ENCODE measurements around the gene WNT11.

WNT11 gene

DNA sequence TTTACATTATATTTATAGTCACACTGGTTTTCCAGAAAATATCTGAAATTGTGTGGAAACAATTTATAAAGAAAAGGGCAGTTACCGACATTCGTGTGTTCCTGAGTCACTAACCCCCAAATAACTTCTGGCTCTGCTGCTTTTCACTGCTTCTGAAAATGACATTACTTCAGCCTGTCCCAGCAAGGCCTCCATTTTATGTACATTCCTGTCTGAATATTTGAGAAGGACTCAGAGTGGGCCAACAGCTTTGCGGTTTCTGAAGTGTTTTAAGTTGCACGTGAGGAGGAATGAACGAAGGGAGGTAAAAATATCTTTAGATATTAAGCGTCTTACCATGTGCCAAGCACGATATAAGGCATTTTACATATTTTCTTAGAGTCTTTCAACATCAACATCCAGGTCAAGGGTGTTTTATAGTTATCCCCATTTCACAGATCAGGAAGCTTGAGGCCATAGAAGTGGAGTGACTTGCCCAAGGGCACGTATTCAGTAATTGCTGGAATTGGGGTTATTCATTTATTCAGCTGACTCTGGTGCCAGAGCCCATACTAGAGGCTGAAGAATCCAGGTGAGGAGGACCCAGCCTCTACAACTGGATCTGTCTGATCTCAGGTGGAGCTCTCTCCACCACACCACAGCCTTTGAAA is 30.8 kb upstream of the WNT11 start:
- DNase-seq, result no peak

DNA sequence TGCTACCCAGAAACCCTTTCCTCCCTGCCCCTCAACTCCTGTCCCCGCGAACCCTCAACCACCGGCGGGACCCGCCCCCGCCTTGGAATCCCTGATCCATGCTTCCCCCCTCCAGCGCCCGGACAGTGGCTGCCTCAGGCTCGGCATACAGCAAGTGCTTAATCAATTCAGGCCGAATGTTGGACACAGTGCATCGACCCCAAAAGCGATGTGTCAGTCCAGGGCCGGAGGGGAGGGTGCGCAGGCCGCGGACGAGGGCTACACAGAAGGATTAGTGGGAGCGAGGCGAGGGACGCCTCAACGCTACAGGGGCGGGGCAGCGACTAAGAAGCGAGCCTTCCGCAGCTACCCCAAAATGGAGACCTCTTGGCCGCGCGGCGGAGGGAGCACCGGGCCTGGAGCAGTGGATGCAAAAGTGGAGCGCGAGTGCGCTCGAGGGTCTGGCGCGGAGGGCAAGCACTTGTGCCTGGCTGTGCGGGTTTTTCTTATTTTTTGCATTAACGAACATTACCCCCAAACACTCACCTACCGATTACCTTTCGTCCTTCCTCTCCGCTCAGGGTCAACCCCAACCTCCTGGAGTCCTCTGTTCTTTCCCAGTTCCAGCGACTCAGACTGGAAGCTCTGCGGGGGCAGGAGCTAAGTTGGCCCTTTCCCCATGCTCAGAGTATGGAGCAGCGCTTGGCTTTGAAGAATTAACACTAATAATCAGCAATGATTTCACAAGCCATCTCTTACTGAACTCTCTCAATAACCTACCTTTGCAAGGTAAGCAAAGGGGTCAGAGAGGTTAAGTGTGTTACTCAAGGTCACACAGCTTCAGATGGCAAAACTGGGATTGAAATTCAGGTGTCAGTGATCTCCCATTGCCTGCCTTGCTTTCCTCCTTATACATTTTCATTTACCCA is 30.0 kb upstream of the WNT11 start:
- no peak for DNase-seq

DNA sequence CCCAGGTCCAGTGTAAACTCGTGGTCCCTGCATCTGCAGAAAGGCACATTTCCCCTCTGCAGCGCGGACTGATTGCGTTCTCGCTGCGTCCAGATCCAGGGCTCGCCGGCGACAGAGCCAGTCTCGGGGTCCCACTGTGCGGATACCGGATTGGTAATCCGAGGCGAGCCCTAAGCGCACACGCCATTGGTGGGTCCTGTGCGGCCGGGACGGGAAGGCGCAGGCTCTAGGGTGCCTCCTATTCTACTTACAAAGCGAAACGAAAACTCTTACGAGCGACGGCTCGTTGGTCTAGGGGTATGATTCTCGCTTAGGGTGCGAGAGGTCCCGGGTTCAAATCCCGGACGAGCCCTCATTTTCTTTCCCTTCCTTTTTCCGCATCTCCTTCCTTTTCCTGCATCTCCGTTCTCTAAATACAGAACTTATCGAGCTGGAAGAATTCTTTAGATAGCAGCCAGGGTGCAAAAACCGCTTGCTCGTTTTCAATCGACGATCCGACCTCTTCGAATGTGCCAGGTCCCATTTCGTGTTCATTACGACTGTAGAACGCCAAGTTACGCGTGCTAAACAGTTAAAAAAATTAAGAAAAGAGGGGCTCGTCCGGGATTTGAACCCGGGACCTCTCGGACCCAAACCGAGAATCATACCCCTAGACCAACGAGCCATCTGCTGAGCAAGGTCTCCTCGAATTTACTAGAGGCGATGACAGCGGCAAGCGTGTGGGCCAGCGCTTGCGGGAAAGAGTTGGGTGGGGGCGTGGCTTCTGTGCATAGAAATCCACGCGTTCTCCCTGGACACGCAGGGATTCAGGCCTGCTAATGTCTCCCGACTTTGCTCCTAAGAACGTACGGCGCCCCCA is 29.2 kb upstream of the WNT11 start:
- DNase-seq, result peak; percentile 77

DNA sequence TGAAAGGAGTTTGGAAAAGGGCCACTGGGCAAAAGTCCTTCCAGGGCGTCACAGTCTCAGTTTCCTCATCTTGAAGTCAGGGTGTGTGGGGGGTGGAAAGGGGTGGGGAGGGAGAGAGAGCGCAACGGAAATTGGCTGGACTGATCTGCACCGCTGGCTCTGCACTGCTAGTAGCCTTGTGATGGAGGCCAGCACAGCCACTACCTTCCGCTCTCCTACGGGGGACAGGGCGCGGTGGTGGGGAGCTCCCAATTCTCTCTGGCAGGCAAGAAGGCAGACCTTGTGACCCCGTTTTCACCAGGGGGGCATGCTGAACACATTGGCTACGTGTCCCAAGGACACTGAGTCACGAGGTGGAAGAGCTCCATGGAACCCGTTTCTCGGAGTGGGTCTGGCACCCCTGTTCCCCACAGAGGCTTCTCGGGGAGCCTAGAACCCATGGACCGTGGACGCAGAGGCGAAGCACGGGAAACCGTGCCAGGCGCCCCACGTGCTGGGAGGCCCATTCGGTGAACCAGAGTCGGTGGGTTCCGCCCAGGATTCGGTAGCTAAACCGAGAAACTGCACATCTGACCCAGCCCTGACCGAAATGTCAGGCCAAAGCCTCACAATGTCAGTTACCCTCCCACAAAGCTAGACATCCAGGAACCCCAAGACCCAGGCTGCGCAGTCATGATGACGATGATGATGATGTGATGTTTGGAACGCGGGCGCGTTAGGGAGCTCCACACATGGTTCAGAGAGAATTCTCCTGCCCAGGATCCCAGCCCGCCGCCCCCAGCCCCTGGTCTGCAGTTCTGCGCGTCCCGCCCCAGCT is 28.3 kb upstream of the WNT11 start:
- no peak for DNase-seq

DNA sequence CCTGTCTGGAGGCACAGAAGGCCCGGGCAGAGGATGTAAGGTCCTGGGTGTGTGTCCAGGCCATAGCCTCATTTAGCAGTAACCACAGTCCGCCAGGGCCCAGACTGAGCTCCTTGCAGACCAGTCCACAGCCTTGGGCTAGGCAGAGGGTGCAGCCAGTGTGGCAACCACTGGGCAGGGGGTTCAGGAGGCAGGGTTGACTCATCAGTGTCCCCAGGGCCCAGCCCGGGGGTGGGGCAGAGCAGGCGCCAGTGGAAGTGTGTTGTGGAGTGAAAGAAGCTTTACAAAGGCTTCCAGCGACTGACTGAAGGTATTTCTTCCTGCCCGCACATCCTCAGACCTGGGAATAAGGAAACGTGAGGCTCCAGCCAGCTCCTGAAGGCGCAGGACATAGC is 27.7 kb upstream of the WNT11 start:
- DNase-seq, result no peak

DNA sequence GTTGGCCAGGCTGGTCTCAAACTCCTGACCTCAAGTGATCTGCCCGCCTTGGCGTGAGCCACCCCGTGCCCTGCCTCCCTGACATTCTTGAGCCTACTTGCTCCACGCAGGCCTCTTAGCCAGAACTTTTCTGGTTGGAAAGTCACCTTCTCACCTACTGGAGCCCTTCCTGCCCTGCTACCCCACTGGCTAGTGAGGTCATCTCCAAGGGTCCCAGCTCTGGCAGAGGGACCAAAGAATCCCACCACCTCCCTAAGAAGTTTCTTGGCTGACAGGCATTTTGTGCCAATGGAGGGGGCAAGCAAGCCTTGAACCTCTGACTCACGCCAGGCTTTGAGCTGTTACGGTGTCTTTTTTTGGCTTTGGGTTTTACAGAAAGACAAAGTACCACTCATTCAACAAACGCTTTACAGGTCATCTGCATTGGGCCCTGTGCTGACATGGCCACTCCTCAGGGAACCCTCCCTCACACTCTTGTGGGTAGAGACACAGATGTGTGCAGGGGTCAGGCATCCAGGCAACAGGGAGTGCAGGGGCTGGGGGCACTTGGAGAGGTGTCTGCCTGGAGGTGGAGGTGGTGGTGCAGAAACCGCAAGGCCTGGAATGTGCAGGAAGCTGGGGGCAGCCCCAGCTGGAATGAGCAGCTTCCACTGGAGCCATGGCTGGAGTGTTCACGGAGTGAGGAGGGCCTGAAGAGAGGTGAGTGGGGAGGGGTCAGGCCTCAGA is 27.1 kb upstream of the WNT11 start:
- DNase-seq, result no peak

DNA sequence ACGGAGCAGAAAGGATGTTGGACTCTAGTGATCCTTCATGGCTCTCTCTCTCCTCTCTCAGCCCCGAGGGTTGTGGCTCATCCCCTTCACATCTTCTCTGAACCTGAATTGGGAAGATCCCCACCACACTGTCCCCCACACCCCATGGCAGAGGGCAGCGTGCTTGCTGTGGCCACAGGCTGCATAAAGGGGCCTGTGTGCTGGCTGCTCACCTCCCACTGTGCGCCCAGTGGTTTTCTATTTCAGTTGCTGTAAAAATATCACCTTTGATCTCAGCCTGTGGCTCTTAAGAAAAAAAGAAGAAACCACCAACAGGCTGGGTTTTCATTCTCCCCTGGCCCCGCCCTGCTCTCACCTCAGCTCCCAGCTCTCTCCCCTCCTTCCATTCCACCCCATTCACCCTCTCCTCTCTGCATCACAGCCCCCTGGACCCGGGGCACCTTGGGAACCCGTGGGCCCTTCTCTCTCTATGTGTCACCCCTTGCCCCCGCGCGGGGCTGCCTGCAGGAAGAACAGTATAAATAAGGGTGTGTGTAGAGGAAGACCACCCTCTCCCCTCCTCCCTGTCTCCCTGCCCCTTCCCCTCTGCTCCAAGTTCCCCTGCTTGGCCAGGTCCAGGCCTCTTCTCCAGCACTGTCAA is 25.8 kb upstream of the WNT11 start:
- DNase-seq, result no peak

DNA sequence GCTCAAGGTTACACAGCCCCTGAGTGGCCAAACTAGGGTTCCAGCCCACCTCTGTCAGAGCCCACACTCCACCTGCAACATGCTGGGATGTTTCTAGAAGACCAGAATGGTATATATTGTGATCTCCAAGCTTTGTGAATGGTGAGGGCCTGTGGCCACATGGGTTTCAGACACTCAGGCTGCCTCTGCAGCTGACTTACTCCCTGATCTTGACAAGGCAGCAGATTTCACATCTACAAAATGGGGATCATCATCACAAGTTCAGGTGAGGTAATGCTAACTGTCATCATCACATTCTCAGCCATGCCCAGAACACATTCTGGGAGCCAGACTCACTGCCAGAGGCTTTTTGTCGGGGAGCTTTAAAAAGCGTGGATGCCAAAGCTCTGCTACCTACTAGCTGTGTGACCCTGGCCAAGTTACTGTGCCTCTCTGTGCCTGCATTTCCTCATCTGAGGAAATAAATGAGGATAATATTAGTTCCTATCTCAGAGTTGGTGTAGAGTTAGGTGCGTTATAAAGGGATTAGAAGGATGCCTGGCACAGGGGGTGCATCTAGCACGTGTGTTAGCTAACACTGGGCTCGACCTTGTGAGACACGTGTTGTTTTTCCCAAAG is 24.9 kb upstream of the WNT11 start:
- DNase-seq, result no peak

DNA sequence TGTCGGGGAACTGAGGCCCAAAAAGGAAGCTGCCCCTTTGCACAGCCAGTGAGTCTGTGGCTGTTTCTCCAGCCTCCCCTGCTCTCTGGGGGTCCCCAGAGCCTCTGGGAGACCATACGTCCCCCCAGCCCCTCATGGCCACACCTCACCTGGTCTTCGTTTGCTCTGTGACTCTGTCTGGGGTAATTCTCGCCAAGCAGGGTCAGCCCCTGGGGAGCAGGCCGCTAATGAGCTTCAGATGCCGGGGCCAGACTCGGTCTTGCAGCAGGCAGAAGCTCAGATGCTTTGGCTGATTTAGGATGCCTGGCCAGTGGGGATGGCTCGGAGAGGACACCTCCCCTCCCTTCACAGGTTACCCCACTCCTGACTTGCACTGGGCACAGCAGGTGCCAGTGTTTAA is 24.1 kb upstream of the WNT11 start:
- DNase-seq, result no peak

DNA sequence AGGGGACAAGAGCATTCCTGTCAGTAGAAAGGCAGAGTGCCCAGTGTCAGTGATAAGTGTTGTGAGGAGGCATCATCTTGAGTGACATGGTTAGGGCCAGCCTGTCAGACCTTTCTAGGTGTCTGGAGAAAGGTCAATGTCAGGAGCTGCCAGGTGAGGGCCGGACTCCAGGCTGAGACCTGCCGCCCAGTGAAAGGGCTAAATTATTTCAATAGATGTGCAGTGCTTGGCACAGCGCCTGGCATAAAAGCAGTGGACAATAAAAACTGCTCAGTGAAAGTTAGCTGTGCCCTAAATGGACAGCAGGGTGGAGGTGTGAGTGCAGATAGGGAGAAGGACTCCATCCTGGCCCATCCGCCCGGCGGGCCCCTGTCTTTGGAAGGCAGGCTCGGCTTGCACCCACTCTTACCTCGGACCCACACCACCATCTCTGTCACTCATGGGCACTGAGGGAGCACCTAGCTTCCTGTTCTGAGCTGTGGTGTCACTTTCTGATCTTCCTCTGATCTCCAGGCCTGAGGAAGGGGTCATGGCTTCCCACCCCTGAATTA is 23.5 kb upstream of the WNT11 start:
- no peak for DNase-seq

DNA sequence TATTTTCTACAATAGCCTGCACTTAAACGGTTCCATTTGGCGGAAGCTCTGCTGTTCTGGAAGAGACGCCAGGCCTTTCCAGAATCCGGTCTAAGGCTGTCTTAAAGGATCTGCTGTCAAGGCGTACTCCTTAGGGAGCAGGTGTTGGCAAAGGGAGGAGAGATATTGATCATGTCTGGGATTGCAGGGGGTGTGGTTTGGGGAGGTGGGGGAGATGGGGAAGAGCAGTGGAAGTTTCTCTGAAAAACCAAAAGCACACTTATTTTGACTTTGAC is 22.5 kb upstream of the WNT11 start:
- no peak for DNase-seq

DNA sequence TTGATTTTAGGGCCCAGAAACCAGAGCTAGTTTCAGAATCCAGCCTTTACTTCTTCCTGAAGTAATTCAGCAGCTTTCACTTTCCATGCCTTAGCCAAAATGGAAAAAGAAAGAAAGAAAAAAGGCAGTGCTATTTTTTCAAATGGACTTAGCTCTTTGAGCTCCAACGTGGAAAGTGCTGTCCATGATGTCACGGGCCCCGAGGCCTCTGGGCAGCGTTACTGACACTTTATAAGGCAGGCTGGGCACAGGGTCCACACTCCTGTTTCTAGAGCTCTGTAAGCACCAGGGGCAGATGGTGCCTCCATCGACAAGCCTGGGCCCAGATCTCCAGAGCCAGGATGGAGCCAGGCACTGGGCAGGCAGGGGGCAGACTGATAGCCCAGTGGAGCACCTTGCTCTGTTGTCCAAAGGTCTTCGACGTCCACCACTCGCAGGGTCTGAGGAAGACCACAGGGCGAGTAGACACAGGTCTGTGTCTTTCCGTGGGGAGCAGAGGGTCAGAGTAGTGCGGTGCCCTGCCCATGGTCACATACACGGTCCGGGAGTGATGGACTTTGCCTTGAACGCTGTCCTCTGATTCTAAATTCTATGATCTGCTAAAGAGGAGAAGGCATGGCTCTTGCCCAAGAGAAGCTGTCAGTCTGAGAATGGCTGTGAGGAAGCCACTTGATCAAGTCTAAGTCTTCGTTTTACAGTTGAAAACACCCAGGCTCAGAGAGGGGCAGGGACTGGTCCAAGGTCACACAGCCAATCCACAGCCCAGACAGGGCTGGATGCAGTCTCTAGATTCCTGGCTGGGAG is 22.0 kb upstream of the WNT11 start:
- DNase-seq, result no peak

DNA sequence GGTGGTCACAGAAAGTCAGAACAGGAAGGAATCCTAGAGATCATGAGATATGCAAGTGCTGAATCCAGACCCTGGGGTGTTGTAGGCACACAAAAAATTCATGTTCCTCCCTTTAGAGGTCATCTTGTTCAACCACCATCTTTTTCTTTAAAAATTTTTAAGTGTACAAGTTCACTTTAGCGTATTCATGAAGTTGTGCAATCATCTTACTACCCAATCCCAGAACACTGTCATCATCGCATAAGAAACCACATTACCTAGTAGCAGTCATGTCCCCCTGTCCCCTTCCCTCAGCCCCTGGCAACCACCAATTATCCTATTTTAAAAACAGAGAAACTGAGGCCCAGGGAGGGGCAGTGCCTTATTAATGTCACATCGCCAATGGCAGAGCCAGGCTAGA is 20.3 kb upstream of the WNT11 start:
- DNase-seq, result no peak

DNA sequence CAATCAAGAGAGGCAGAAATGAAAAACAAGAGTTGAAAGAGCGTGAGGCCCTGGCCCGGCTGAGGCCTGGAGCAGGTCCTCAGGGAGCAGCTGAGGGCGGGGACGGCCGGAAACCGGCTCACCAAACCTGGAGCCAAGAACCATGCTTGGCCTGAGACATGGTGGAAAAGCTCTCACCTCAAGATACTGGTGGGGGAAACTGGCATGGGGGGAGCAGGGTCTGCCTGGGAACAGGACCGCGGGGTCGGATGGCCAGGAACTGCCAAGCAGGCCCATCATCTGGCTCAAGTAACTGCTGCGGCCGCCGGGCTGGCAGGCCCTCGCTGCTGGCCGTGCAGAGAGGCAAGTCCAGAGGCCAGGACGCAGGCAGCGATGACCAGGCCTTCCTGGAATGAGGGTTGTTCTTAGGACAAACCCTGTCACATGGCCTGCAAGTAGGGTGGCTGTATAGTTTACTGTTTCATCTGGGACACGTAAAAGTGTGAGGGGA is 18.9 kb upstream of the WNT11 start:
- DNase-seq, result no peak

DNA sequence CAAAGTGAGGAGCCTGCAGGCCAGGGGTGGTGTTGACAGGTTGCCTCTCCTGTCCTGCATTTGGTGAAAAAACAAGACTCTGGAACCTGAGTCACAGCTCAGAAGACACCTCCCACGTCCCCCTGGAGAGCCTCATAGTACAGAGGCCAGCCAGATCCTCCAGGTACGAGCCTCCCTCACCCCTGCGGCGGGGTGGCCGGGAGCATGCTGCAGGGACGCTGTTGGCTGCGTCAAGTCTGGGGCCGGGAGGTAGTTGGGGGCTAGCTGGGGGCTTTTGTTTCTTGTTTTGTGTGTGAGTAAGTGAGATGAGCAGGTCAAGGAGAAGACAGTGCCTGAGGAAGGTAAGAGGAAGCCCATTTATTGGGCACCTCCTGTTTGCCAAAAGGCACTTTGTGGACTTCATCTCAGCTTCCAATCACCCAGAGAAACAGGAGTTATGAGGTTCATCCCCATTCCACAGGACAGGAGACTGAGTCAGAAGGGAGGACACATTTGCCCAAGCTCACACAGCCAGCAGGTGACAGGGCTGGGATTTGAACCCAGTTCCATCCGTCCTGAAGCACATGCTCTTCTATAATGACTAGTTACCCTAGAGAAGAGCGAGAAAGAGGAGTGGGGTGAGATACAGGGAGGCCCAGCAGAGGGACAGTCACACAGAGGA is 18.3 kb upstream of the WNT11 start:
- no peak for DNase-seq

DNA sequence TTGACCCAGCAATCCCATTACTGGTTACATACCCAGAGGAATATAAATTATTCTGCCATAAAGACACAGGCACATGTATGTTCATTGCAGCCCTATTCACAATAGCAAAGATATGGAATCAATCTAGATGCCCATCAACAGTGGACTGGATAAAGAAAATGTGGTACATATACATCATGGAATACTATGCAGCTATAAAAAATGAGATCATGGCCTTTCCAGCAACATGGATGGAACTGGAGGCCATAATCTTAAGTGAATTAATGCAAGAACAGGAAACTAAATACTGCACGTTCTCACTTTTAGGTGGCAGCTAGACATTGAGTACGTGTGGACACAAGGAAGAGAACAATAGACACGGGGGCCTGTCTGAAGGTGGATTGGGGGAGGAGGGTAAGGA is 15.1 kb upstream of the WNT11 start:
- DNase-seq, result no peak

DNA sequence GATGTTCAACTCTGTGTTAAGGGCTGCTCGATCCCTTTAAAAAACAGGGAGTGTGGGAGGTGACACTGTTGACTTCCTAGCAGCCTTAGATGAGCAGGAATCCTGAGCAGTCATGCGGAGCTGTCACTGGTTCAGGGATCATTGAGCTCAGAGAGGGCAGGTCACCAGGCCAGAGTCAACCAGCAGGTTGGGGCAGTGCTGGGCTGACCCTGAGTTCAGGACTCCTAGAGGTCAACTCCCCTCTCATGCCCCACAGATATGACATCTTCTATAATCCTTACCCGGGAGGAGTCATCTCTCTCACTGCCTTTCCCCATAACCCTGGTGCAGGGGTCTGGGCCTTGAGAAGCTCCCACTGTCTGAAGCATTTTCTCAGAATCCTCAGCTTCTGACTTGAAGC is 12.9 kb upstream of the WNT11 start:
- DNase-seq, result no peak

DNA sequence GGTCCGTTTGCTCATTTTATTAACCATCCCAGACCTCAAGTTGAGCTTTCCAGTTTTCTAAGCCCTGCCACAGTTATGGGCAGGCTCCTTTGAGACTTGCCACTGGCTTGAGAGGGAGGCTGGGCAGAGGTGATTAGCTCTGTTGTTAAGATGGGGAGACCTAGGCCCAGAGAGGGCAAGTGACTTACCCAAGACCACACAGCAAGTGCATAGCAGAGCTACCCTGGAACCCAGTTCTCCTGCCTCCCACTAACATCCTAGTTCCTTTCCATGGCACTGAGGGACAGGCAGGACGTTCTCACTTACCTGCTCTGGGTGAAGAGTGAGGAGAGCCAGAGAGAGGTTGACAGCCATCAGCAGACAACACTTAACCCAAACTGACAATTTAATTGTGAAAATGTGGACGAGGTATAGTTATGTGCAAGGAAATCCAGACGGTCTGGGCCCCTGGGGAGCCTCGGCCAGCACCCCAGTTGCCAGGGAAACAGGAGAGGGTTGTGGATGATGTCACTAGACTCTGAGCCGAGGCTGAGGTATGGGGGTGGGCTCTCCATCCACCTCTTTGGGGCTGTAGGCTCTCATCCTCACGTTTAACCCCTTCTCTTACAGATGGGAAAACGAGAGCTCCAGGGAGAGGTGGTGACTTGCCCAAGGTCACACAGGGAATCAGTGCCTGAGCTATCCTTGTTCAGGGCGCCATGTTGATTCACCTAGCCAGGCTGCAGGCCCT is 12.3 kb upstream of the WNT11 start:
- no peak for DNase-seq
